OCI-LY3 (cell line): ENCODE measurements around the gene RAB3GAP1.

Source experiments
- H2AFZ ChIP-seq: fragments of 200-600, 300-600 bp; shearing (Covaris generic); 2 replicates; pipeline ENCODE4 v1.6.0; 2014; ENCODE audit warnings: antibody characterized with exemption, low read depth, low read length
- H3K27ac ChIP-seq: fragments of 200-600, 300-600 bp; sonication (generic); 2 replicates; pipeline ENCODE4 v1.5.1; 2014; ENCODE audit warnings: mild to moderate bottlenecking, low read length, moderate library complexity, mixed read lengths
- H3K27me3 ChIP-seq: fragments of 200-600, 300-600 bp; sonication (generic); 2 replicates; pipeline ENCODE4 v1.6.1; 2014; ENCODE audit warnings: low read depth, low read length, mixed read lengths
- H3K36me3 ChIP-seq: fragments of 200-600, 300-600 bp; sonication (generic); replicated peaks from 2 replicates; pipeline ENCODE3; 2014; ENCODE audit warnings: low read depth, low read length, mixed read lengths
- H3K4me1 ChIP-seq: fragments of 300-600, 200-600 bp; sonication (generic); 2 replicates; pipeline ENCODE4 v1.6.1; 2014; ENCODE audit warnings: low read length, mixed read lengths
- H3K4me2 ChIP-seq: fragments of 200-600, 300-600 bp; sonication (generic); 2 replicates; pipeline ENCODE4 v1.6.1; 2014; ENCODE audit warnings: low read length, mixed read lengths
- H3K4me3 ChIP-seq: fragments of 300-600, 200-600 bp; sonication (generic); 2 replicates; pipeline ENCODE4 v1.5.1; 2014; ENCODE audit warnings: antibody characterized with exemption, mild to moderate bottlenecking, low read length, moderate library complexity
- H3K79me2 ChIP-seq: fragments of 300-600, 200-600 bp; shearing (Covaris generic); 2 replicates; pipeline ENCODE4 v1.6.1; 2014; ENCODE audit warnings: mild to moderate bottlenecking, low read length, mixed read lengths
- H3K9ac ChIP-seq: fragments of 300-600, 200-600 bp; shearing (Covaris generic); 2 replicates; pipeline ENCODE4 v1.6.0; 2014; ENCODE audit warnings: mild to moderate bottlenecking, low read length, moderate library complexity
- H3K9me3 ChIP-seq: fragments of 200-600, 300-600 bp; shearing (Covaris generic); 2 replicates; pipeline ENCODE4 v1.6.1; 2014; ENCODE audit warnings: low read length, mixed read lengths; ENCODE audit not compliant: insufficient read depth
- H4K20me1 ChIP-seq: fragments of 200-600, 300-600 bp; sonication (generic); 2 replicates; pipeline ENCODE4 v1.6.1; 2016; ENCODE audit warnings: low read length, mixed read lengths; ENCODE audit not compliant: insufficient read depth
- EZH2phosphoT487 ChIP-seq: fragments of 200-600 bp; shearing (Covaris generic); IDR thresholded peaks from 2 replicates; pipeline ENCODE4 v1.6.1; 2018; ENCODE audit warnings: antibody characterized with exemption, mixed run types, low read depth
- TF ChIP-seq, protein P1 (sequence below): fragments of 200-600, 300-600 bp; sonication (generic); IDR thresholded peaks from 2 replicates; pipeline ENCODE4 v1.5.1; 2014; ENCODE audit warnings: antibody characterized with exemption, low read length, low read depth

The RAB3GAP1 gene

DNA sequence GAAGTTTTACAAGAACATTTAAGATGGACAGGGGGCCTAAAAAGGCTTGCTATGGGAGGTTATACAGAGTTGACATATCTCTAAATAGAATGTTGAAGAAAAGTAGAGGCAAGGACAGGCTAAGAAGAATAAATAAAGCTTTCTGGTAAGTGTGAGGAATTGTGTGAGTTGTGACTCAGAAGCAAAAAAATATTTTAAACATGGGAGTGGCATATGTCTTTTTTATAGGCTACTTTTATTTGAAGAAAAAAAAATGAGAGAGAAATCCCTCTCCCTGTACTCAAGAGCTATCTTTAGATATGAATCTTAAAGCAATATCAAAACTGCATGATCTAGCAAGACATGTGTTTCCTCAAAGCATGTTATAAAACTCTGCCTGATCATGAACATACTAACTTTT, 41.1 kb downstream of the RAB3GAP1 start:
- Histone ChIP-seq H3K4me3 (no peak overlapping the region), H2AFZ (no peak overlapping the region), H3K36me3 (peaks cover 11% of the 10 kb centered on the region), H3K9ac (no peak overlapping the region), H4K20me1 (no peaks in the 10 kb centered on the region), H3K27ac (no peak overlapping the region), H3K27me3 (no peaks in the 10 kb centered on the region), H3K79me2 (no peaks in the 10 kb centered on the region; the same call in 1 of the 2 replicates), H3K4me1 (no peaks in the 10 kb centered on the region), H3K4me2 (no peak overlapping the region), H3K9me3 (no peaks in the 10 kb centered on the region)
- TF ChIP-seq EZH2phosphoT487: no peak
- TF ChIP-seq, protein P1, sequence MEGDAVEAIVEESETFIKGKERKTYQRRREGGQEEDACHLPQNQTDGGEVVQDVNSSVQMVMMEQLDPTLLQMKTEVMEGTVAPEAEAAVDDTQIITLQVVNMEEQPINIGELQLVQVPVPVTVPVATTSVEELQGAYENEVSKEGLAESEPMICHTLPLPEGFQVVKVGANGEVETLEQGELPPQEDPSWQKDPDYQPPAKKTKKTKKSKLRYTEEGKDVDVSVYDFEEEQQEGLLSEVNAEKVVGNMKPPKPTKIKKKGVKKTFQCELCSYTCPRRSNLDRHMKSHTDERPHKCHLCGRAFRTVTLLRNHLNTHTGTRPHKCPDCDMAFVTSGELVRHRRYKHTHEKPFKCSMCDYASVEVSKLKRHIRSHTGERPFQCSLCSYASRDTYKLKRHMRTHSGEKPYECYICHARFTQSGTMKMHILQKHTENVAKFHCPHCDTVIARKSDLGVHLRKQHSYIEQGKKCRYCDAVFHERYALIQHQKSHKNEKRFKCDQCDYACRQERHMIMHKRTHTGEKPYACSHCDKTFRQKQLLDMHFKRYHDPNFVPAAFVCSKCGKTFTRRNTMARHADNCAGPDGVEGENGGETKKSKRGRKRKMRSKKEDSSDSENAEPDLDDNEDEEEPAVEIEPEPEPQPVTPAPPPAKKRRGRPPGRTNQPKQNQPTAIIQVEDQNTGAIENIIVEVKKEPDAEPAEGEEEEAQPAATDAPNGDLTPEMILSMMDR: no peak

DNA sequence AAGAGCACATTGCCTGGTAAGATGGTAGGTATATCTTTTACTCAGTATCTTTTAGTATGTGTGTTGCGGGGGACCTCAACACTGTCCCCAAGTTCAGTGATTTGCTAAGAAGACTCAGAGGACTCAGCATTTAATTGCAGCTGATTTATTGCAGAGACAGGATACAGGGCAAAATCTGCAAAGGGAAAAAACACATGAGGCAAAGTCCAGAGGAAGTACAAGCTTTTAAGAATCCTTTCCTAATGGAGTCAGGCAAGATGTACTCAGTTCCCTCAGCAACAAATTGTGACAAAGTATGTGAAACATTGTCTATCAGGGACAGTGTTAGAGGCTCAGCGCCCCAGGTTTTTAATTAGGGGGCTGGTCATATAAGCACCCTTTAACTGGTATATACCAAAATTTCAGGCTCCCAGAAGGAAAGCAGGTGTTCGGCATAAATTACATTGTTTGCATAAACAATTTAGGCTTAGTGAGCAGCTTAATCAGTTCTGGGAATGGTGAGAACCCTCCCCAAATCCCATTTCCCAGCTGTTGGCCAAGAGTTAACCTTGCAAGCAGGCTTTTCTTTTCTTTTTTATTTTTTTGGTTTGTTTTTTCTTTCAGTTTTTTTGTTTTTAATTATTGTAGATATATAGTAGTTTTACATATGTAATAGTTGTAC, 41.7 kb downstream of the RAB3GAP1 start:
- Histone ChIP-seq H3K27ac (no peak overlapping the region), H3K4me1 (no peaks in the 10 kb centered on the region), H3K9me3 (no peaks in the 10 kb centered on the region), H3K4me2 (no peak overlapping the region), H3K4me3 (no peak overlapping the region), H3K36me3 (peaks cover 11% of the 10 kb centered on the region), H3K27me3 (no peaks in the 10 kb centered on the region), H2AFZ (no peak overlapping the region), H3K79me2 (no peaks in the 10 kb centered on the region), H4K20me1 (no peaks in the 10 kb centered on the region), H3K9ac (no peak overlapping the region)
- TF ChIP-seq, protein P1: no peak
- no peak for TF ChIP-seq EZH2phosphoT487

GRCh38 chr2:135094508-135094907, 42.4 kb downstream of the RAB3GAP1 start:
- H3K27ac ChIP-seq: no peak overlapping the region
- H3K4me3 ChIP-seq: no peak overlapping the region
- no peaks in the 10 kb centered on the region for H3K9me3 ChIP-seq
- H3K27me3 ChIP-seq: no peaks in the 10 kb centered on the region
- no peaks in the 10 kb centered on the region for H4K20me1 ChIP-seq
- no peak overlapping the region for H3K4me2 ChIP-seq
- no peak for TF ChIP-seq EZH2phosphoT487
- TF ChIP-seq, protein P1: no peak
- no peak overlapping the region for H2AFZ ChIP-seq
- no peak overlapping the region for H3K9ac ChIP-seq
- no peaks in the 10 kb centered on the region for H3K79me2 ChIP-seq
- no peaks in the 10 kb centered on the region for H3K4me1 ChIP-seq
- H3K36me3 ChIP-seq: peaks cover 11% of the 10 kb centered on the region

DNA sequence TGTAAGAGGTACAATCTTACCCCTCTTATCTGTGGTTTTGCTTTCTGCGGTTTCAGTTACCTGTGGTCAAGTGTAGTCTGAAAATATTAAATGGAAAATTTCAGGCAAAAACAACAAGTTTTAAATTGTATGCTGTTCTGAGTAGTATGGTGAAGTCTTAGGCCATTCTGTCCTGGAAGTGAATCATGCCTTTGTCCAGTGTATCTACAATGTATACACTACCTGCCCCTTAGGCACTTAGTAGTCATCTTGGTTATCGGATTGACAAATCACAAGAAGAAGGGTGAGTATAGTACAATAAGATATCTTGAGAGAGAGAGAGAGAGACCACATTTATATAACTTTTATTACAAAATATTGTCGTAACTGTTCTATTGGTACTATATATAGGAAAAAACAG, 43.5 kb downstream of the RAB3GAP1 start:
- Histone ChIP-seq H3K79me2 (no peaks in the 10 kb centered on the region), H3K27me3 (no peaks in the 10 kb centered on the region)
- TF ChIP-seq EZH2phosphoT487: no peak
- TF ChIP-seq, protein P1: no peak

More for the DNA sequence above, 43.5 kb downstream of the RAB3GAP1 start:
- H3K4me2 ChIP-seq: no peak overlapping the region
- H4K20me1 ChIP-seq: no peaks in the 10 kb centered on the region
- no peak overlapping the region for H3K27ac ChIP-seq
- H3K36me3 ChIP-seq: peaks cover 11% of the 10 kb centered on the region
- H3K9me3 ChIP-seq: no peaks in the 10 kb centered on the region
- no peak overlapping the region for H3K9ac ChIP-seq
- no peak overlapping the region for H3K4me3 ChIP-seq
- no peak overlapping the region for H2AFZ ChIP-seq
- no peaks in the 10 kb centered on the region for H3K4me1 ChIP-seq
